ENCODE measurements around the gene APOBEC4. TPM values are rescaled to one million over a fixed set of nuclear protein-coding genes. Genes with fewer than 3 reads are reported as not detected.

APOBEC4 gene
- total and polyA plus RNA-seq, 2 of the 8 experiments (the other 6 are each of a cell fraction or from before 2014, with no cell fraction given), result not detected

- H2BK20ac ChIP-seq (ENCODE audit: low read length), result no peak overlapping the region
- H2AK5ac ChIP-seq (ENCODE audit: low read depth, low read length), result no peak overlapping the region
- H3K4ac ChIP-seq (replicated peaks; ENCODE audit: insufficient read length, low read depth, low read length), result no peak overlapping the region
- H3K4me1 ChIP-seq (replicated peaks in 1 of 4; ENCODE audit: control insufficient read depth in 3 of 4, insufficient read depth in 4 of 4, low read length in 3 of 4), result peaks cover 0 to 2% (median 0%) of the 10 kb centered on the region in 4 experiments; a peak in 1 of 7 replicates
- no peaks in the 10 kb centered on the region for H4K20me1 ChIP-seq (replicated peaks in 1 of 2; ENCODE audit: control insufficient read depth in 1 of 2, insufficient read depth in 2 of 2, low read length in 2 of 2)
- H2AFZ ChIP-seq (ENCODE audit: low read length), result no peak overlapping the region
- no peak overlapping the region for H3K18ac ChIP-seq (ENCODE audit: extremely low read depth, low read length)
- H3K14ac ChIP-seq (ENCODE audit: insufficient read length), result no peak overlapping the region
- H3K9me3 ChIP-seq (ENCODE audit: insufficient read depth in 2 of 2, low read depth in 1 of 2, low read length in 1 of 2), result no peaks in the 10 kb centered on the region
- no peaks in the 10 kb centered on the region for H3K23me2 ChIP-seq (ENCODE audit: low read depth, low read length)
- H3K4me3 ChIP-seq (ENCODE audit: extremely low read depth in 1 of 4, insufficient read depth in 2 of 4, low read depth in 3 of 4, low read length in 4 of 4), result no peak overlapping the region
- no peak overlapping the region for H2BK15ac ChIP-seq (ENCODE audit: low read length)
- no peak overlapping the region for H4K5ac ChIP-seq (ENCODE audit: insufficient read length, low read depth, low read length)
- H3K79me1 ChIP-seq (ENCODE audit: low read depth, low read length), result no peaks in the 10 kb centered on the region
- ChIA-PET CTCF (ENCODE audit: partially characterized antibody) (interaction anchor here (2.0 to 3.9 kb wide), 2 partner anchors 32 to 228 kb away, joined by 7 to 45 read pairs; no protein-coding TSS in a partner anchor), POLR2A (ENCODE audit: partially characterized antibody) (no interaction called here)
- WGBS, 2 experiments (ENCODE audit: extremely low coverage in 1 of 2, insufficient coverage in 1 of 2, insufficient read length in 1 of 2, insufficient replicate concordance in 2 of 2, low coverage in 1 of 2, low lambda C conversion rate in 2 of 2, missing lambda C conversion rate in 1 of 2), result 97% methylated on average over 2 of the region's 2 CpGs; no CpG with 5 or more reads in 1 of the 2 experiments
- no peak overlapping the region for H4K91ac ChIP-seq (replicated peaks; ENCODE audit: insufficient read length, low read length)
- no peaks in the 10 kb centered on the region for H3K27me3 ChIP-seq (replicated peaks in 1 of 4; ENCODE audit: control insufficient read depth in 3 of 4, extremely low read depth in 1 of 4, insufficient read depth in 3 of 4, low read length in 3 of 4)
- H2BK5ac ChIP-seq (ENCODE audit: low read depth, low read length), result no peak overlapping the region
- FAIRE-seq, result no peak
- no peak overlapping the region for H4K8ac ChIP-seq (ENCODE audit: extremely low read depth, insufficient read depth, low read length)
- no peaks in the 10 kb centered on the region for H3K79me2 ChIP-seq (ENCODE audit: control insufficient read depth in 1 of 2, insufficient read depth in 2 of 2, low read length in 2 of 2)
- no peaks in the 10 kb centered on the region for H3K36me3 ChIP-seq (ENCODE audit: control insufficient read depth in 2 of 4, insufficient read depth in 4 of 4, low read length in 3 of 4)
- no peak for DNase-seq (ENCODE audit: low read depth in 1 of 2, low spot score in 2 of 2)
- H2BK12ac ChIP-seq (ENCODE audit: low read depth, low read length), result no peak overlapping the region
- H3K9ac ChIP-seq (replicated peaks in 1 of 4; ENCODE audit: extremely low read depth in 1 of 4, low read depth in 3 of 4, low read length in 3 of 4), result no peak overlapping the region
- no peak overlapping the region for H3K27ac ChIP-seq (ENCODE audit: low read depth, low read length)
- H3K4me2 ChIP-seq (ENCODE audit: insufficient read depth in 1 of 2, low read depth in 2 of 2, low read length in 2 of 2), result no peak overlapping the region
- no peak overlapping the region for H2BK120ac ChIP-seq (replicated peaks; ENCODE audit: low read depth, low read length)
- no peak overlapping the region for H3K56ac ChIP-seq (replicated peaks; ENCODE audit: insufficient read length, low read depth, low read length)
- no peak overlapping the region for H3K23ac ChIP-seq (ENCODE audit: insufficient read length)
- TF ChIP-seq SIRT6 (IDR thresholded peaks at IDR 0.05; ENCODE audit: low read length), result no peak
- TF ChIP-seq TAF7 (optimal IDR thresholded peaks at IDR 0.05; ENCODE audit: borderline replicate concordance, low read depth, low read length), result no peak
- TF ChIP-seq POLR2A (IDR thresholded peaks at IDR 0.05; ENCODE audit: control extremely low read depth in 1 of 2, low read depth in 2 of 2, low read length in 2 of 2), result no peak
- no peak for TF ChIP-seq PHF8 (conservative IDR thresholded peaks at IDR 0.05; ENCODE audit: low read depth, low read length)
- TF ChIP-seq ASH2L (IDR thresholded peaks at IDR 0.05; ENCODE audit: low read length), result no peak
- TF ChIP-seq, protein P1, sequence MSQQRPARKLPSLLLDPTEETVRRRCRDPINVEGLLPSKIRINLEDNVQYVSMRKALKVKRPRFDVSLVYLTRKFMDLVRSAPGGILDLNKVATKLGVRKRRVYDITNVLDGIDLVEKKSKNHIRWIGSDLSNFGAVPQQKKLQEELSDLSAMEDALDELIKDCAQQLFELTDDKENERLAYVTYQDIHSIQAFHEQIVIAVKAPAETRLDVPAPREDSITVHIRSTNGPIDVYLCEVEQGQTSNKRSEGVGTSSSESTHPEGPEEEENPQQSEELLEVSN (IDR thresholded peaks at IDR 0.05), result no peak
- TF ChIP-seq HDAC2 (IDR thresholded peaks at IDR 0.05; ENCODE audit: borderline replicate concordance in 1 of 2, low read depth in 2 of 2, low read length in 2 of 2), result no peak
- TF ChIP-seq GABPA (IDR thresholded peaks at IDR 0.05; ENCODE audit: borderline replicate concordance, insufficient read depth, low read length), result no peak
- no peak for TF ChIP-seq CTBP2 (IDR thresholded peaks at IDR 0.05; ENCODE audit: borderline replicate concordance, insufficient read depth, insufficient read length, low read length)
- no peak for TF ChIP-seq CHD2 (IDR thresholded peaks at IDR 0.05; ENCODE audit: low read length)
These were observed 34.6 kb upstream of the APOBEC4 start for GRCh38 chr1:183687546-183688304.
